HEK293 (cell line): Measurements from ENCODE around the gene ADGRD1.

Experiments
- CTCF ChIA-PET: fragments of 350-600 bp; formaldehyde crosslinking; extraction: SDS; loops from one replicate; lab custom pipeline; 2021; ENCODE audit warnings: antibody characterized with exemption; lab: Yijun Ruan, JAX
- POLR2A ChIA-PET: fragments of 300-600 bp; formaldehyde crosslinking; extraction: SDS; loops from one replicate; lab custom pipeline; 2020; ENCODE audit warnings: antibody characterized with exemption, inconsistent platforms; lab: Yijun Ruan, JAX
- H3K27ac ChIP-seq: fragments of 200-500 bp; sonication (Bioruptor generic); 2 replicates; pipeline ENCODE4 v1.5.1; 2014; ENCODE audit warnings: low read depth, low read length, control low read depth, inconsistent platforms; ENCODE audit errors: extremely low read depth
- H3K36me3 ChIP-seq, 2 experiments: fragments of 200-500 bp in 1 of 2; sonication (Bioruptor generic) in 1 of 2; 1 replicate in 1 of 2; 2 replicates in 1 of 2; pipeline ENCODE4 v1.5.1; 2014 to 2017; ENCODE audit warnings: inconsistent platforms in 2 of 2, low read length in 2 of 2; ENCODE audit not compliant: control insufficient read depth in 2 of 2, insufficient read depth in 1 of 2
- H3K4me1 ChIP-seq: fragments of 200-500 bp; sonication (Bioruptor generic); 2 replicates; pipeline ENCODE4 v1.5.1; 2014; ENCODE audit warnings: mild to moderate bottlenecking, low read length, inconsistent platforms; ENCODE audit not compliant: control insufficient read depth, insufficient read depth
- H3K4me3 ChIP-seq: 2 replicates; pipeline ENCODE4 v1.5.1; 2011; ENCODE audit warnings: low read depth, mild to moderate bottlenecking, control low read depth, low read length, moderate library complexity
- H3K9me3 ChIP-seq: fragments of 200-500 bp; sonication (Bioruptor generic); 2 replicates; pipeline ENCODE4 v1.5.1; 2014; ENCODE audit warnings: low read depth, low read length, inconsistent platforms; ENCODE audit not compliant: control insufficient read depth, insufficient read depth
- BCL11B ChIP-seq: fragments of 450-650 bp; formaldehyde crosslinking; IDR thresholded peaks from 2 replicates; pipeline ENCODE4 v1.5.1; 2016; ENCODE audit warnings: low read depth, missing biosample characterization, missing genetic modification characterization
- FEZF1 ChIP-seq: fragments of 450-650 bp; formaldehyde crosslinking; IDR thresholded peaks from 2 replicates; pipeline ENCODE4 v1.5.1; 2016; ENCODE audit warnings: missing biosample characterization, missing genetic modification characterization
- PRDM2 ChIP-seq: fragments of 450-650 bp; formaldehyde crosslinking; IDR thresholded peaks from 2 replicates; pipeline ENCODE4 v1.5.1; 2016; ENCODE audit warnings: missing biosample characterization, missing genetic modification characterization, borderline replicate concordance
- PRDM6 ChIP-seq: fragments of 450-650 bp; formaldehyde crosslinking; IDR thresholded peaks from 2 replicates; pipeline ENCODE4 v1.5.1; 2017; ENCODE audit warnings: missing biosample characterization, missing genetic modification characterization
- RBAK ChIP-seq: fragments of 450-650 bp; formaldehyde crosslinking; IDR thresholded peaks from 2 replicates; pipeline ENCODE4 v1.5.1; 2016; ENCODE audit warnings: missing biosample characterization, missing genetic modification characterization
- YY1 ChIP-seq: fragments of 450-650 bp; formaldehyde crosslinking; IDR thresholded peaks from 2 replicates; pipeline ENCODE4 v1.5.1; 2018; ENCODE audit warnings: missing biosample characterization, missing genetic modification characterization
- ZBTB49 ChIP-seq: fragments of 450-650 bp; formaldehyde crosslinking; IDR thresholded peaks from 2 replicates; pipeline ENCODE4 v1.5.1; 2016; ENCODE audit warnings: missing biosample characterization, missing genetic modification characterization, low read depth
- ZNF184 ChIP-seq: fragments of 450-650 bp; IDR thresholded peaks from 2 replicates; pipeline ENCODE4 v1.5.1; 2018; ENCODE audit warnings: missing biosample characterization, mild to moderate bottlenecking, missing genetic modification characterization
- ZNF24 ChIP-seq: fragments of 450-650 bp; formaldehyde crosslinking; IDR thresholded peaks from 2 replicates; pipeline ENCODE4 v1.5.1; 2016; ENCODE audit warnings: missing biosample characterization, missing genetic modification characterization
- ZNF302 ChIP-seq: fragments of 450-650 bp; formaldehyde crosslinking; IDR thresholded peaks from 2 replicates; pipeline ENCODE4 v1.5.1; 2016; ENCODE audit warnings: missing biosample characterization, missing genetic modification characterization, low read depth
- ZNF571 ChIP-seq: fragments of 450-650 bp; formaldehyde crosslinking; IDR thresholded peaks from 2 replicates; pipeline ENCODE4 v1.5.0; 2017; ENCODE audit warnings: missing biosample characterization, missing genetic modification characterization
- ZNF747 ChIP-seq: fragments of 450-650 bp; formaldehyde crosslinking; IDR thresholded peaks from 2 replicates; pipeline ENCODE4 v1.5.1; 2016; ENCODE audit warnings: missing biosample characterization, missing genetic modification characterization
- ZNF768 ChIP-seq: fragments of 450-650 bp; formaldehyde crosslinking; IDR thresholded peaks from 2 replicates; pipeline ENCODE4 v1.5.1; 2018; ENCODE audit warnings: missing biosample characterization, mild to moderate bottlenecking, missing genetic modification characterization

ADGRD1 gene

GRCh38 chr12:131105736-131106348, 152.1 kb downstream of the ADGRD1 start (continued):
- no peak for TF ChIP-seq PRDM2 (tag by site-specific recombination)
- TF ChIP-seq, all 188 proteins: peak for 0

- no peaks in the 10 kb centered on the region for H3K4me1 ChIP-seq
- no peak overlapping the region for H3K27ac ChIP-seq
- H3K4me3 ChIP-seq = no peak overlapping the region
- ChIA-PET CTCF (interaction anchor here (0.6 to 4.1 kb wide), 8 partner anchors 7 to 724 kb away, joined by 3 to 70 read pairs (median 16); no protein-coding TSS in a partner anchor), POLR2A (no interaction called here)
- no peaks in the 10 kb centered on the region for H3K9me3 ChIP-seq
- H3K36me3 ChIP-seq = no peaks in the 10 kb centered on the region
- TF ChIP-seq ZNF302 (no peak), ZNF24 (tag by site-specific recombination) (no peak), ZNF571 (tag by site-specific recombination) (no peak), ZNF747 (no peak), BCL11B (no peak), RBAK (no peak), ZNF184 (tag by site-specific recombination) (no peak), YY1 (tag by site-specific recombination) (no peak), FEZF1 (tag by site-specific recombination) (no peak), ZBTB49 (no peak), ZNF768 (no peak), PRDM6 (tag by site-specific recombination) (no peak)
Measured at GRCh38 chr12:131106349-131106941, 152.7 kb downstream of the ADGRD1 start.
